SK-N-MC (cell line): ENCODE data around the gene ALS2CL.

Source experiments
- EZH2 ChIP-seq: fragments of 200-600 bp; sonication (generic); IDR thresholded peaks from one replicate; pipeline ENCODE4 v1.6.1; 2017; ENCODE audit warnings: antibody characterized with exemption
- POLR2AphosphoS5 ChIP-seq: IDR thresholded peaks from 2 replicates; pipeline ENCODE4 v1.6.1; 2012; ENCODE audit warnings: mild to moderate bottlenecking, low read depth, low read length, borderline replicate concordance

DNA sequence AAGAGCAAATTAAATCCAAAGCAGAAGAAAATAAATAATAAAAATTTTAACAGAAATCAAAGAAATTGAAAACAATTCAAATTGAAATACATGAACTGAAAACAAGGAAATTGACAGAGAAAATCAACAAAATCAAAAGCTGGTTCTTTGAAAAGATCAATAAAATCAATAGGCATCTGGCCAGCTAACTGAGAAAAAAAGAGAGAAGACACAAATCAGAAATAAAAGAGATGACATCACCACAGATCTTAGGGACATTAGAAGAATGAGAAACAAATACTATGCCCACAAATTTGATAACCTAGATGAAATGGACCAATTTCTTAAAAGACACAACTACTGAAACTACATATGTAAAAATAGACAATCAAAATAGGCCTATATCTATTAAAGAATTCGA, 42.4 kb downstream of the ALS2CL start:
- TF ChIP-seq EZH2 (no peak), POLR2AphosphoS5 (no peak)
